VCaP (cell line): ENCODE data around the gene RALGAPA1.

Experiments
- H3K27ac ChIP-seq: fragments of 450-650 bp; 2 replicates; pipeline ENCODE4 v1.5.1; 2017
- TF ChIP-seq, protein P1 (sequence below): fragments of 450-650 bp; conservative IDR thresholded peaks from 2 replicates; pipeline ENCODE4 v1.5.1; 2017; ENCODE audit warnings: mild to moderate bottlenecking, moderate library complexity

The RALGAPA1 gene

GRCh38 chr14:35808638-35809563, at the start of gene RALGAPA1:
Gene RALGAPA1 (minus strand): TSS chr14:35809295. CDS start chr14:35808835, 460 bp downstream.
- H3K27ac ChIP-seq: peak within 1 kb of the TSS; percentile 90
- TF ChIP-seq, protein P1, sequence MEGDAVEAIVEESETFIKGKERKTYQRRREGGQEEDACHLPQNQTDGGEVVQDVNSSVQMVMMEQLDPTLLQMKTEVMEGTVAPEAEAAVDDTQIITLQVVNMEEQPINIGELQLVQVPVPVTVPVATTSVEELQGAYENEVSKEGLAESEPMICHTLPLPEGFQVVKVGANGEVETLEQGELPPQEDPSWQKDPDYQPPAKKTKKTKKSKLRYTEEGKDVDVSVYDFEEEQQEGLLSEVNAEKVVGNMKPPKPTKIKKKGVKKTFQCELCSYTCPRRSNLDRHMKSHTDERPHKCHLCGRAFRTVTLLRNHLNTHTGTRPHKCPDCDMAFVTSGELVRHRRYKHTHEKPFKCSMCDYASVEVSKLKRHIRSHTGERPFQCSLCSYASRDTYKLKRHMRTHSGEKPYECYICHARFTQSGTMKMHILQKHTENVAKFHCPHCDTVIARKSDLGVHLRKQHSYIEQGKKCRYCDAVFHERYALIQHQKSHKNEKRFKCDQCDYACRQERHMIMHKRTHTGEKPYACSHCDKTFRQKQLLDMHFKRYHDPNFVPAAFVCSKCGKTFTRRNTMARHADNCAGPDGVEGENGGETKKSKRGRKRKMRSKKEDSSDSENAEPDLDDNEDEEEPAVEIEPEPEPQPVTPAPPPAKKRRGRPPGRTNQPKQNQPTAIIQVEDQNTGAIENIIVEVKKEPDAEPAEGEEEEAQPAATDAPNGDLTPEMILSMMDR: peak; percentile 57

GRCh38 chr14:35858521-35859209, 49.6 kb upstream of the RALGAPA1 start:
- H3K27ac ChIP-seq: no peak overlapping the region
- TF ChIP-seq, protein P1: no peak

- TF ChIP-seq, protein P1: no peak
- no peak overlapping the region for H3K27ac ChIP-seq
Measured at GRCh38 chr14:35855876-35856481, 46.9 kb upstream of the RALGAPA1 start.

GRCh38 chr14:35854696-35855270, 45.7 kb upstream of the RALGAPA1 start:
- TF ChIP-seq, protein P1: no peak
- H3K27ac ChIP-seq: no peak overlapping the region

- TF ChIP-seq, protein P1: no peak
- no peak overlapping the region for H3K27ac ChIP-seq
Measured at GRCh38 chr14:35853225-35853624, 44.1 kb upstream of the RALGAPA1 start.

GRCh38 chr14:35851823-35852222, 42.7 kb upstream of the RALGAPA1 start:
- TF ChIP-seq, protein P1: no peak
- H3K27ac ChIP-seq: no peak overlapping the region

DNA sequence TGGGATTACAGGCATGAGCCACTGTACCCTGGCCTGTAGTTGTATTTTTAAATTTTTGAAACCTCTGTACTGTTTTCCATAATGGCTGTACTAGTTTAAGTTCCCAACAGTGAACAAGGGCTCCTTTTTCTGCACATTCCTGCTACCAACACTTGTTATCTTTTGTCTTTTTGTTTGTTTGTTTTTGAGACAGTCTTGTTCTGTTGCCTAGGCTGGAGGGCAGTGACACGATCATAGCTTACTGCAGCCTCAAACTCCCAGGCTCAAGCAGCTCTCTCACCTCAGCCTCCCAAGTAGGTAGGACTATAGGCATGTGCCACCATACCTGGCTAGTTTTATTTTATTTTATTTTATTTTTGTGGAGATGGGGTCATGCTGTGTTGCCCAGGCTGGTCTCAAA, 40.0 kb upstream of the RALGAPA1 start:
- H3K27ac ChIP-seq: no peak overlapping the region
- TF ChIP-seq, protein P1: no peak
